SW 1271 (cell line): Measurements from ENCODE around the gene PRSS23.
A peak's percentile ranks its signal among the peaks of the same experiment; 100 is the strongest.
"Not testable (repeated sequence)": the region's sequence is repeated elsewhere in the genome, so short reads cannot be mapped to it uniquely, and the experiment has no call there.

ENCODE experiments used
- DNase-seq, 2 experiments: peaks; one replicate each; lab custom pipeline; 2025; lab: John Stamatoyannopoulos, UW

Gene PRSS23

DNA sequence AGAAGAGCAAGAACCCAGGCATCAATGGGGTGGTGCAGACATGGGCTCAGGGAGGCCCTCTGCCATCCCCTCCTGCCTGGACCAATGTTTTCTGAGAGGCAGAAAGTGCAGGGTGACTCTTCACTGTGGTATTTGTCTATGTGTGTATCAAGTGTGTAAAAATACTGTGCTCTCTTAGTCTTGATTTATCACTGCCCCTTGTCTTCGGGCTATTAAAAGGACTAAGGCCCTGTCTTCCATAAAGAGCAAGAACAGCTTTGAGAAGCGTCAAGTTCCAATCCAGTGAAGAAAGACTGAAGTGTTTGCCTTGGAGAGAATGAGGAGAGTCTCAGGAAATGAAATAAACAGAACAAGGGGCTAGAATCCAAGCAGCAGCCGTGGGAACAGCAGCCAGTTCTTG lies 14.4 kb downstream of the PRSS23 start:
- DNase-seq: no peak

DNA sequence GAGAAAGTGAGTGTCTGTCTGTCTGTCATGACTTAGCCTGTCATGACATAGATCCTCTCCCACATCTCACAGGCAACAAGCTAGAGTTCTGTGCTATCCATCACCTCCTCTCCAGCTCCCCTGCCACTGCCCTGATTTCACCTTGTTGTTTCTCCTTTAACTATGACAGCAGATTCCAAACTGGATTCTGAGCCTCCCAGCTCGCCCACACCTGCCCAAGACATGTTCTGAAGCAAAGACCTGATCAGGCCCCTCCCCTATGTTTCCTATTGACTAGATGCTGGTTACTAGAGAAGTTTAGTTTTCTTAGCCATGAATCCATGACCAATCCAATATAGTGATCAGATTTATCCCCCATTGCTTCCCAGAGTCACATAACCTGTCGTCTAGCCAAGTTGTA lies 15.4 kb downstream of the PRSS23 start:
- no peak for DNase-seq

DNA sequence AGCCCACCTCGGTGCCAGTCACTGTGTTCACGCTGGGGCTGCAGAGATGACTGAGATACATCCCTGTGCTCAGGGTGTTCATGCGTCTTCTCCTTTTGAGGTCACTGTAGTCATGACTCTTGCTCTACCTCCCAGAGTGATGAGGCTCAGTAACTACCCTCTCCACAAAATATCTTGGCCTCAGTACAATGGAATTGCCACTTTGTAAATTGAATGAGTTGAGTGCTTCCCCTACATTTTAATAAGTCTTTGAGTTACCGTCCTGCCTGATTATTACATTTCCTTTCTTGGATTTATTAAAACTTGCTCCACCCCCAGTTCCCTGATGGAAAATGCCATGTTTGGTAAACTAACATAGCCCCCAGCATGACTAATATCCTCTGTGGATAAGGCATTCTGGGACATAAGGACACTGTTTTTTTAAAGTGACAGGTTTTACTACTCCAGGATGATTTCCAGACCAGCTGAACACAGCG lies 15.9 kb downstream of the PRSS23 start:
- peak in 1 of 2 experiments; percentile 48 for DNase-seq

- DNase-seq: peak; percentile 62 to 88
These were observed 18.3 kb downstream of the PRSS23 start for GRCh38 chr11:86818462-86819192.

DNA sequence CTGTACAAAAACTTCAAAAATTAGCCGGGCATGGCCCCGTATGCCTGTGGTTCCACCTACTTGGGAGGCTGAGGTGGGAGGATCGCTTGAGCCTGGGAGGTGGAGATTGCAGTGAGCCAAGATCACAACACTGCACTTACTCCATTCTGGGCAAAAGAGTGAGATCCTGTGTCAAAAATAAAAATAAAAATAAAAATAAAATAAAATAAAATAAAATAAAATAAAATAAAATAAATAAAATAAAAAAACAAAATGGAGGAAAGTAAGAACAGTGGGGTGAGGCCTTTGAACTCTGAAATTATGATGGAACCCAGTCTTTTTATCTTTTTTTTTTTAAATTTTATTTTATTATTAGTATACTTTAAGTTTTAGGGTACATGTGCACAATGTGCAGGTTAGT lies 23.8 kb downstream of the PRSS23 start:
- DNase-seq: not testable (repeated sequence)

DNA sequence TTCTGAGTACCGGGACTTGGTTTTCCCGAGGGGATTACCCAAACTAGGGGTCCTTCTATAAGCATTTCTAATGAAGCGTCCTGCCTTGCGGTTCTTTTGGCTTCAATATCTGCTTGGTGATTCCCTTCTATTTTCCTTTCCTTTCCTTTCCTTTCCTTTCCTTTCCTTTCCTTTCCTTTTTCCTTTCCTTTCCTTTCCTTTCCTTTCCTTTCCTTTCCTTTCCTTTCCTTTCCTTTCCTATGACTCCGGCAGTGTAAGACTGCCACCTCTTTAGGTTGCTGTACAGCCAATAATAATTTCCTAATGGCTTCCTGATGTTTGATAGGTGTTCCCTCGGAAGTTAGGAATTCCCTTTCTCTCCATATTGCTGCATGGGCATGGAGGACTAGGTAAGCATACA lies 34.0 kb downstream of the PRSS23 start:
- DNase-seq: not testable (repeated sequence)

- not testable (repeated sequence) for DNase-seq
These were observed 44.6 kb downstream of the PRSS23 start for GRCh38 chr11:86844762-86845508.

DNA sequence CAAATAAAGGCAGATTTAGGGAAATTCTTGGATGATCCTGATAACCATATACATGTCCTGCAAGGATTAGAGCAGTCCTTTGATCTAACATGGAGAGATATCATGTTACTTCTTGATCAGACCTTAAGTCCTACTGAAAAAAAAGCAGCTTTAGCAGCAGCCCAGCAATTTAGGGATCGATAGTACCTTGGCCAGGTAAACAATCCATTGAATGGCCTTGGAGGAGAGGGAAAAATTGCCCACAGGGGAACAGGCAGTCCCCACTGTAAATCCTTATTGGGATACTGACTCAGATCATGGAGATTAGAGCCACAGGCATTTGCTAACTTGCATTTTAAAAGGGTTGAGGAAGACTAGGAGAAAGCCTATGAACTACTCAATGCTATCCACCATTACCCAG lies 47.8 kb downstream of the PRSS23 start:
- DNase-seq: no peak

DNA sequence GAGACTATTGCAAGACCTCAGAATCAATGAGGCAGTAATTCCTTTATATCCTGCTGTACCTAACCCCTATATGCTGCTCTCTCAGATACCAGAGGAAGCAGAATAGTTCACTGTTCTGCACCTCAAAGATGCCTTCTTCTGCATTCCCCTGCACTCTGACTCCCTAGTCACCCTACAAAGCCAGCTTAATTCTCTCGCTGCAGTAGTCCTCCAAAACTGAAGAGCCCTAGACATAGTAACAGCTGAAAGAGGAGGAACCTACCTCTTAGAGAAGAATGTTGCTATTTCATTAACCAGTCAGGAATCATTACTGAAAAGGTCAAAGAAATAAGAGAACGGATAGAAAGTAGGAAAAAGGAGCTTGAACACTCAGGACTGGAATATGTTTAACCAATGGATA lies 49.3 kb downstream of the PRSS23 start:
- no peak for DNase-seq
